C1 segment of cervical spinal cord (tissue), 14 donors: ENCODE measurements around the gene ATG7.
"Not testable (repeated sequence)": the region's sequence is repeated elsewhere in the genome, so short reads cannot be mapped to it uniquely, and the experiment has no call there.

Experiments used
- DNase-seq, 14 donors: peaks; one replicate each; lab custom pipeline; 2025; lab: John Stamatoyannopoulos, UW

ATG7 gene

DNA sequence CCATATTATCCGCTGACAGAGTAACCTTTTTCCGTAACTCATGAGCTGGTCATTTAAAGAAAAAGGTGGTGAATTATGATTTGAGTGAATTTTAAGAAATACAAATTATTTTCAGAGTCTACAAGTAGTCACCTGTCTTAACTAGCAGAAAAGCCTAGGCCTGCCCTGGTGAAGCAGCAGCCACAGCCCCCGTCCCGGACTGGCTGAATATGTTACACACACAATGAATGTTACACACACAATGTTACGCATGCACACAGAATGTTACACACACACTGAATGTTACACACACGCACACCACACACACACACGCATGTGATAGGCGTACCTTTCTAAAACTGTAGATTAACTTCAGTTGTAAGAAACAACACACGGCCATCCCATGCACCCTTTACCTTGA, 293.7 kb downstream of the ATG7 start:
- DNase-seq = no peak

DNA sequence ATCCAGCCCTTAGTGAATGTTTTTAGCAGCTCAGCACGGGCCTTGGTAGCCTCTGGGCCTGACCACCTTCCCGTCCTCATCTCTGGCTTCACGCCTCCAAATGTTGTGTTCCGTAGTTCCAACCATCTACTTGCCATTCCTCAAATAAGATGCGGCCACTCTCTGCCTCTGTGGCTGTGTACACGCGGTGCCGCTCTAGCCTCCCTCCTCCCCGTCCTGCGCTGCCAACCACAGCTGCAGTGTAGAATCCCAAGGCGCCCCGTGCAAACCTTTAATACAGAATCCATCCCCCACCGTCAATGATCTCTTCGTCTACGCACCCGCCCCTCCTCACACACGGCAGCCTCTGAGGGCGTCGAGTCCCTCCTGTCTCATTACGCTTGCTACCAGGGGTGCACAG, 294.3 kb downstream of the ATG7 start:
- DNase-seq = no peak

DNA sequence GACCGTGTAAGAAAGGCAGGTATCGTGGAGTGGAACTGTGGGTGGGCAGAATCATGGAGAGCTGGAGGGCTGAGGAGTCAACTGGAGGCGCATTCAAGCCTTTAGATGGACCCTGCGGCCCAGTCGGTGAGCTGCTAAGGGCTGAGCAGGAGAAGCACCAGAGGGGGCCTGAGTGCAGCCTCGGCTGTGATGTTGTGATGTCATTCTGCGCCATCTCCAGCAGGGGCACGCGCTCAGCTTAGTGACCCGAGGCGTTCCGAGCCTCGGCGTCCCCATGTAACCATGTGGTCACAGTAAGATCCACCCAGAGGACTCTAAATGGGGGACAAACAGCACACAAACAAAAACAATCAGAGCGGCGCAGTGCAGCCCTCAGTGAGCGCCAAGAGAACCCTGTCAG, 294.7 kb downstream of the ATG7 start:
- no peak for DNase-seq

DNA sequence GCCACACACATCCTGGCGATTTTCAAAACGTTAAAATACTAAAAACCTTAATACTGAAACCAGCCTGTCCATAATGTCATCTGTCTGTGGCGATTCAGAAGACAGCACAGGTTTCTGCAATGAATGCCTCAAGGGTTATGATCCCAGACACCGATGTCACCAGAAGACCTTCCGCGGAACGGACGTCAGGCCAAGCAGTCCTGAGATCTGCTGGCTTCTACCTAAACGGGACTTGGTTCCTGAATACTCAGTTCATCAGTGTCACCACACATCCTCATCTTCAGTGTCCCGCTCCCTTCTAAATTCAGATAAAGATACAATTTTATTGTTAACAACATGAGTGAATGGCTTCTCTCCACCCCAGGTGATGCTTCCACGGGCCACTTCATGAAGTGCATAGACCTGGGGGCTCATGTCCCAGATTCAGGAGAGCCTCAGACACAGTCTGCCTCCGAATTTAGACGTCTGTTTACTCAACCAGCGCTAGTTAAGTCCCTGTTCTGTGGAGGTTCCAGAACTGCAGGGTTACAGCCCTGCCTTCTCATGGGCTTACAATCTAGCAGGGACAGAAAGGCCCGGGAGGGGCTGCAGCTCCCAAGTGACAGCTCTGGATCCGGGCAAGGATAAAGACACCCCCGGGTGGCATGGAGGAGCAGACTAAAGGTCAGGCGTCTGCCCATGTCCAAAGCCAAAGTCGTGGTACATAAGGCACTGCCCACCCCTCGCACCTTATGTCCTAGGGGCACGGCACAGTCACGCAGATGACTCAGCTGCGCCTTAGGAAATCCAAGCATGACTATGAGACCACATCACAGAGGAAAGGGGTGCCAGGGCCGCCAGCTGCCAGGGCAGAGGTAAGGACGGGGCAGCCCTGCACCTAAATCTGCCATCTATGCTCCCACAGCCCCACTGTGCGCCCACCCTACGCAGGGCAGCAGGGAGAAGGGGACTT, 295.6 kb downstream of the ATG7 start:
- peak in 1 of 14 donors; percentile 88 for DNase-seq

DNA sequence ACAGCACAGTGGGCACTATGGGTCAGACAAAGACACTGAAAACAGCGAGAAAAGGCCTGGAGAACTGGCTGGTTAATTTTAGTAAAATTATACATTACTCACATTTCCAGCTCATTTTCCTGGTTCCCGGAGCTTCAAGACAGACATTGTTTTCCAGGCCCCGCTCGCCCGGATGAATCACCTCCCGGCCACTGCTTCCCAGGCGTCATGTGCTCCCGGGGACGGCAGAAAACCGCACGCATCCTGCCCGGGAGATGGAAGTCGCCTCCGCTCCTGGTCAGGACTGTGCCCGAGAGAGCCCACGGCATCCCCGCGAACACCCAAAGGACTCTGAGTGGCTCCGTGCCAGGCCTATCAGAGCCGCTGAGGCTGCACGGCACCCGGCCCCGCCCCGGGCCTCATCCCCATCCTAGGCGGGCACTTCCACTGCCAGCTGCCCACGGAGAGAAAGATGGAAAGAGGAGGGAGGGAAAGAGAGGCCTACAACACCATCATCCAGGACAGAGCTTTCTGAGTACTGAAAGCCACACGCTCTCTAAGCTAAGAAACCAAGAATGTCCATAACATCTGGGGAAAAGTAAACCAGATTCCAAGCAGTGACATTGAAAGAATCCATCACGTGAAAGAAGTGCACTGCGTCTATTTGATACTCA, 296.4 kb downstream of the ATG7 start:
- DNase-seq = peak in 12 of 14 donors; percentile 25 to 94 (median 52)

DNA sequence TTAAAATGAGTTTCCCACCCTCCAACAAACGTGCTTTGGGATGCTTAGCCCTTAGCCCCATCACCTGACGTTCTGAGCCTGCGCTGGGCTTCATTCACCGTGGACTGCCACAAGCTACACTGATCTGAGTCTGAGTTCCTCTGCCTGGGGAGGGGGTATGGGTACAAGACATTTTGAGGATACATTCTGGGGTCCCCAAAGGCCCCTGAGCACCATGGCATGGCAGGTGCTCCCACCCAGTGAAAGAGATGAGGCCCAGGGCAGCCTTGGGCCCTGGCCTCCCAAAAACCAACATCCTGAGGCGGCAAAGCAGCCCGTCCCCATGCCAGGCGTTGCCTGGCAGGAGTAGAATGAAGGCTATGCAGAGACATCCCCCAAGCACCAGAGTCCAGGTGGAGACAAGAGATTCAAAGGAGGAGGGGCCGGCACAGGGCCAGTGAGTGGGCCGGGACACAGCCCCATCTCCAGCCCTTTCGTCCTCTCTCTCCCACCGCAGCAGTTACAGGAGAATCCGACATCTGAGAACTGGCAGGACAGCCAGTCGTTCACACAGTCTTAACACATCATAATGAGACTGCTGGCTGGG, 297.1 kb downstream of the ATG7 start:
- no peak for DNase-seq

DNA sequence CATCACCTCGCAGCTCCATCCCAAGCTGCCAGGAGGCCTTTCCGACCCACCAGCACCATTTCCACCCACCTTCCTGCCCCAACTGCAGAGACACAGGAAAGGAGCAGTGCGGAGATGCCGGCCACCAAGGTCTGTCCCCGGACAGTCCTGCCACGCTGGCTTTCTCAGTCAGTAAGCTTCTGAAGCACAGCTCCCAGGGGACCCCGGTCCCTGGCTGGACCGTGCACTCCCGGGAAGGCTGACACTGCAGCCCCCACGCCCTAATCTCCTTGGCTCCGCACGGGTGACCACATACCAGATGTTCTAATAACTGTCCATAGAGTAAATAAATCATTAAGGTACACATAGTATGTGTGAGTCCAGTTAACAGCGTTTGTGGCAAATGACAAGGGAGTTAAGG, 298.1 kb downstream of the ATG7 start:
- no peak for DNase-seq

DNA sequence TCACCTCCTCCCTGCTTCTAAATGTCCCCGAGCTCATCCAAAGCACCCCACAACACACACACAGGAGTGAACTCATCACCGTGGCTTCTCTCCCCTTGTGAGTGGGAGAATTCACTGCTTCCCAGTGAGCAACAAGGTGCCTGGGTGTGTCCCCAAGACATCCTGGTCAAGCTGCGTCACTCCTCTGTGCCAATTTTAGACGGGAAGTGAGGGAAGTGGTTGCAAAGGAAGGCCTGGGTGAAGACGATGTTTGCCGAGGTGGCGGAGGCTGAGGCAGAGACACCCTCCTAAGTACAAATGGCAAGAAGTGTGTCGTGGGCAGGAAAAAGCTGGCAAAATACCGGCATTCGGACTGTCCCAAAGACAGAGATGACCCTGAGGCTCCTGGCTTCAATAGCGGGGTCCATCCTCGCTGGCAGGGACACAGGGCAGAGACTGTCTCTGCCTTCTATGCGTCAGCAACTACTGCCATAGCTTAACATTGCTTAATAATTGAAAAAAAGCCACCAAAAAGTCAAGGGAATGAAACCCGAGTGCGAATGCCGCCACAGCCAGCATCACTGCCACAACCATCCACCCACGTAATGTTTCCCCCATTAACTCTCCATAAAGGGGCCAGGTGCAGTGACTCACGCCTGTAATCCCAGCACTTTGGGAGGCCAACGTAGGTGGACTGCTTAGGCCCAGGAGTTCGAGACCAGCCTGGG, 298.7 kb downstream of the ATG7 start:
- DNase-seq = no peak

DNA sequence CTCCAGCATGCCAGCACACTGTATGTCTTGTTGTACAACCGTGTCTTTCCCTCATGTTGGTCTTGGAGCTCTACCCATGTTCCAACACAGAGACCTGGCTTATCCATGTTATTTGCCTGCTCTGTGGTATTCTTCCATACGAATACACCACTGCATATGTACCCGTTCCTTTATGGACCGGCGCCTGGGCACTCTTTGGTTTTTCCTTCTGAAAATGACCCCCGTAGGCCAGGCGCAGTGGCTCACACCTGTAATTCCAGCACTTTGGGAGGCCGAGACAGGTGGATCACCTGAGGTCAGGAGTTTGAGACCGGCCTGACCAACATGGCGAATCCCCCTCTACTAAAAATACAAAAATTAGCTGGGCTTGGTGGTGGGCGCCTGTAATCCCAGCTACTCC, 300.5 kb downstream of the ATG7 start:
- not testable (repeated sequence) for DNase-seq

DNA sequence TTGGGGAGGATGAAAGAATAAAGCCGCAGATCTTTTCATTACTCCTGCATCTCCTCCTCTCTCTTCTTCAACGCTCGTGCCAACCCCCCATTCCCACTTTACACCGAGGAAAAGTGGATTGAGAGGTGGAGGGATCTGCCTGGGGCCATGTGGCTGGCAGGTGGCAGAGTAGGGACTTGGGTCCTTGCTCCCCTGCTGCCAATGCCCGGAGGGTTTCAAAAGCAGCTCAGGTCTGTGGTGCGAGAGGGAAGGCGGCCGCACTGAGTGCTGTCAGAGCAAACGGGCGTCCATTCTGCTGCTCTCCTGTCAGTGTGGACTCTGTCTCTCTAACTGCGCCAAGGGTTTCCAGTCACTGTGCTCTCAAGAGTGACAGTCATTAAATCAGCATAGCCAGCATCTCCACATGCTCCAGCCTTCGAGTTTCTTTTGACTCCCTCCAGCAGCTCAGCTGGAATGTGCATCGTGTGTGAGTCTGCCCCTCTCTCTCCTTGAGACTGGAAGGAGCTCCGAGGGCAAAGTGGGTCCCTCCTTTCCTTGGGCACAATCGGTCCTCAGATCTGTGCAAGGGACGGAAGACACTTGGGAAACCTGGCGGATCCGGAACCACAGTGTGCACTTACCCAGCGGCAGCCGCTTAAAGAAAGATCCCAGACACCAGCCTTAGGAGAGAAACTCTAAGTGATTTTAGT, 302.9 kb downstream of the ATG7 start:
- DNase-seq = peak in 1 of 14 donors; percentile 48

DNA sequence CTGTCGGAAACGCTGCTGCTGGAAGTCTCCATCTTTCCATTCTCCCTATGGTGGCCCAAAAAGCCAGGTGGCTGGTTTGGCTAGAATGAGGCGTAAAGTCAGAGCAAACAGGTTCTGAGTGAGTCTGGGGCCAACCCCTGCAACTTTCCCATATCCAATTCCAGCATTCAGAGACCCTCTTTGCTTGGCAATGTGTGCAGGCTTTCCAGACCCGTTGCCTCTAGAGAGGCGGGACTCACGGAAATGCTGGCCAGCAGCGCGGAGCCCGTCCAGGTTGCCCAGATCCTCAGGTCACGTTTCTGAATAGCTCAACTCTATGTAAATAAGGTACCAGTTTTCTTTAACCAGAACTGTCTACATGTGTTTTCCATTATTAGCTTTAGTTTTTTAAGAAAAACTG, 303.5 kb downstream of the ATG7 start:
- no peak for DNase-seq

DNA sequence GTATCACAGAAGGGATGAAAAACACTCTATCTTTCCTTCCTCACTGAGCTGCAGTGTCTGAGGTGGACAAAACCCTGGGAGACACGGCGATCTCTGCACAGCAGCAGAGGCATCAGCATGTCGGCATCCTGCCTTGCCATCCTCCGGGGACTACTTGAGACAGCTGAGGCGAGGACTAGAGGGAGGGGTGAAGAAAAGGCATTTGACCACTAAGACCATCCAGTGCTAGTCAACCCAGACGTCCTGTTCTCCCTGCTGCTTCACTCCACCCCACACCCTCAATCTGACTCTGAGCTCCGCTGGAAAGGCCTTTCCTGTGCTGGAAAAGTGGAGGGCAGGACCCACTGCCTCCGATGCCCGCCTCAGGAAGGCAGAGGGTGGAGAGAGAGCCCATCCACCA, 304.3 kb downstream of the ATG7 start:
- DNase-seq = no peak

DNA sequence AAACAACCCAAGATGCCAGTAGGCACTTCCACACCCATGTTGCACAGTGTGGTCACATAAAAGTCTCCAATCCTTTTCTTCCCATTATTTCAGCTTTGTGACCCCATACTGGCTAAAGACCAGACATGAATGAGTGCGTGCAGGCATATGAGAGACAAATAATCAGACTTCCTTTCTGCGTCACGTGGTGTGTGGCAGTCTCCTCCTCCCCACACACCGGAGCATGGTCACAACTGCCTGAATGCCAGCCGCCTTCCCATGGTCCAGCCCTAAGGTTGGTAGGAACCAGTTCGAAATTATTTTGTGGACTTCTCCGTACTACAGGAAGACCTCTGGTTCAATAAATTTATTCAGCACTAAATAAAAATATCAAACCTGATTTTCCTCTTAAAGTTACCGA, 306.0 kb downstream of the ATG7 start:
- no peak for DNase-seq

DNA sequence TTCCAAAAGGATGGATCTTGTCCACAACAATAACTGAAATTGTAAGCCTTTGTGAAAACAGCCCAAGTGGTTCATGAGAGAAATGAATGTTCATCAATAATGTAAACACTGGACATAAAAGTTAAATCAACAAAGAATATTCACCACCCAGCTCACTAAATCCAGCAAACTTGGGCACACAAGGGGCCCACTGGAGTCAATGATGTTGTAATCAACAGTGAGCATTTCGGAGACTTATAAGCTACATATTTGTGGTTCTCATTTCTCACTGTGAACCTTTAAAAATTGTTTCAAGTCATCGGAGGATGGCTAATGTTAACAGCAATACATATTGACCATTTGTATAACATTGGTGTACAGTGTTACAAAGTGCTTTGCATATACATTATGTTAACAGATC, 308.4 kb downstream of the ATG7 start:
- DNase-seq = no peak

DNA sequence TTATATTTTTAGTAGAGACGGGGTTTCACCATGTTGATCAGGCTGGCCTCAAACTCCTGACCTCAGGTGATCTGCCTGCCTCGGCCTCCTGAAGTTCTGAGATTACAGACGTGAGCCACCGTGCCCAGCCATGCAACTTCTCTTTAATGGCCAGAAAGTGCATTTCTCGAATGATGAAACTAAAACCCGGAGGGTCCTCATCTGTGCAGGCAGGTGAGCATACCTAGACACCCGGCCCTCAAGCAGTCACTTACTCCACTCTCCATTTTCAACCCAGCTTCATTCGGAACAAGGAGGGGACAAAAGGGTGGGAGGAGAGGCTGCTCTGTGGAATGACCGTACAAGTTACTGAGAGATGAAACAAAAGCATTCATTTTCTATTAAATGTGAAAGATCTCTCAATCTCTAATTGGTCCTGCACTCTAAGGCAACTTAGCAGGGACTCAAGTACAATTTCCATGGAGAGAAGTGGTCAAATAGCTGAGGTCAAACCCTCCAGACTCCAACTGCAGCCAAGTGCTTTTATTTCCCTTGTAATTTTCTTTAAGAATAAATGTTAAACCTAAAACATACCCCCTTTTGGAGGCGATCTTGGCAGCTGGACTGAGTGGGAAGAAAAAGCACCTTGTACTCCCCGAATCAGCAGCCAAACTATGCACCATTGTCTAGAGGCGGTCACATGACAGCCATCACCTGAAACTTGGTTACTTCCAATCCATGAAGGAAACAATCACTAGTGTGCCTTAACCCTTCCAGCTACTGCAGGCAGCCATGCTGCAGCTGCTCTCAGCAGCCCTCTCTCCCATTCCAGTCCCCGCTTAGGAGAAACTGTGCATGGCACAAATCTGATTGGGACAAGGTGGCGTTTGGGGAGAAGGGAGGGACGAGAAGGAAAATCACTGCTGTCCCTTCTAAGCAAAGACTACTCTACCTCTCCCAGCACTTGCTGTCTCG, 309.3 kb downstream of the ATG7 start:
- DNase-seq = peak in 10 of 14 donors; percentile 52 to 87 (median 66)

DNA sequence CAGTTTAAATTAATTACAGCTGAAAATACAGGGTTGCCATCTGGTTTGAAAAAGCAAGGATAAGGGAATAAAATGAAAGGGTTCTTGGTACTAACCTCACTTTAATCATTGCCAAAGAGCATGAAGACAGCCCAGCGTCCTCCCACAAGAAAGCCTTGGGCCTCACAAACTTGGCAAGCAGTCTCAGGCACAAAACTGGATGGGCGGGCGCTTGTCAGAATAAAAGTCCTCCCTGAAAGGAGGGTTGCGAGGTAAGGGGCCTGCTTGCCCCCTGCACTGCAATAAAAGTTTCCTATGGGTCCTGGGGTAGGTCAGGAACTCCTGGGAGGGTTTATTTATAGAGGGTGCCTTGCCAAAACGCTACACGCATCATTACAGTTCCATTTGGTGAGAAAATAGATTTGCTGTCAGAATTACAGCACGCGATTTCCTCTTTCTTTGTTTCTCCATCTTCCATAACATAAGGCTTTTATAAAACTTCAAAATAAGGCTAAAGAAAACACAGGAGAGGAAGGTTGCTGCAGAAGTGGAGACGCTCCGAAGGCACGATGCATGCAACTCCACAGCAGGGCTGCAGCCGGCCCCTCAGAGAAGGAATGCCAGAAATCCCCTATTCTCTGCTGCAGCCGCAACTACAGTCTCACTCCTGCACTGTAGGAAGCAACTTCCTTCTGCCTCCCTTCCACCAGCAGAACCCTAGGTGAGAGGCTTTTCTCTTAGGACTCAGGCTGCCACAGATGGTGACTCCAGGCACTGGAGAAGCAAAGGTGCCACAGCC, 310.2 kb downstream of the ATG7 start:
- DNase-seq = peak in 12 of 14 donors; percentile 52 to 87 (median 65)

DNA sequence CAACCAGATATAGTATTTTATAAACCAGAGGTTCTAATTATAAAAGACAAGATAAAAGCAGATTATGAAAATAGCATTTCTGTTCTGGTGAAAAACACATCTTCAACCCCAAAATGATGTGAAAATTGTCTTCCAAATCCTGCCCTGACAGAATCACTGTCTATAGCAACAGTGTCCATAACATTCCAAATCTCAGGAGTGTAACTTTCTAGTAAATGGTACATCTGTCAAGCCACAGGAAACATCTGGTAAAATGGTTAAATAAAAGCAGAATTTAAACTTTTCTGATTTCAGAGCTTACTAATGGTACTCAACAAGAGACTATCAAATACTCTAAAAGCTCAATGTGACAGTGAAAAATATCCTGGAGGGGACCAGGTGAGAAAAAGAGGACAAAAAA, 311.0 kb downstream of the ATG7 start:
- DNase-seq = no peak

DNA sequence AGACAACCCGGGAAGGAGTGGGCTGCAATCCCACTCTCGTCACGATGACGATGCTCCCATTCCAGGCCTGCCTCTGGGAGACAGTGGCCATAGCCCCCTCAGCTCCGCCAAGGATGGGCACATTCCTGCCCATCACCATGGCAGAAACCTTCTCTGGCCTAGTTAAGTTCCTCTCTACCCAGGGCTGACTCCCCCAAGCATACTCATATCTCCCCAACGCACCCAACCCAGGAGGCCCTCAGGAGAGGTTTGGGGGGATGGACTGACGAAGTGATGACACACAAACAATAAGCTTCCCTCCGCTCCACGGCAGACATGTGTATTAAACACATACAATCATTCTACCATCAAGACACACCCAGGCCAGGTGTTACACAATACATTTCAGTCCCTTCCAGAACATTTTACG, 311.4 kb downstream of the ATG7 start:
- DNase-seq = peak in 1 of 14 donors; percentile 24

DNA sequence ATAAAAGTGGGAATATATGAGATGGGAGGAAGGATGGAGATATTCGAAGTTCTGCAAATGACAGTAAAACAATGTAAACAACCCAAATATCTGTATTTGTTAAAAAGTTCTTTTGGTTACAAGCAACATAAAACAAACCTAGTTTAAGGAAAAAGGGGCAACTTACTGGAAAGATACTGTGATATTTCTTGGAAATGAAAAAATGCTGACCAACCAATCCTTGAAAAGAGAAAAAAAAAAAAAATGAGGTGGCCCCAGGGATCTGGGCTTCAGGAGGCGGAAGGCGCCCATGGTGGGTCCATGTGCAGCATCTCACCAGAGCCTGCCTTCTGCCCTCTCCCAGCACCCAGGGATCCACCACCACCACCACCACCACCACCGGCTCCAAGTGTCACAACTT, 312.4 kb downstream of the ATG7 start:
- DNase-seq = no peak
